COLO829 (cell line): ENCODE data around the gene GAREM1.
"Not testable (repeated sequence)": the region's sequence is repeated elsewhere in the genome, so short reads cannot be mapped to it uniquely, and the experiment has no call there.

Experiments
- DNase-seq: peaks from one replicate; pipeline ENCODE4 v3.0.0; 2012; ENCODE audit warnings: low spot score

GAREM1 gene

DNA sequence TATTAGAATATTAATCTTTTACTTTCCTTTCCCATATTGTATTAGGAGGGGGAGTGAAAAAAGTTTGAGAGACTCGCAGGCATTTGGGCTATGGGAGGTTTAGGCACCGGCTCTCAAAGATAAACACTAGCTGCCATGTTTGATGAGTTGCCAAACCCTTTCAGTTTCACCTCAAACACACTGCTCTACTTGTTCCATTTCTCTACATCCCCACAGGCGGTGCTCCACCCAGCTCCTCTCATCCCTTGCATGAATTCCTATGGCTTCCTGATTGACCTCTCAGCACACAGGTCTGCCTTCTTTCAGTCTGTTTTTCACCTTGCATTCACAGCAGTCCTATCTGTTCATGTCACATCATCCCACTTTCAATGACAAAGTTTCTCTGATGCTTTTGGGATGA is 215.1 kb downstream of the GAREM1 start:
- no peak for DNase-seq

GRCh38 chr18:32252141-32252860 is 218.4 kb downstream of the GAREM1 start:
- DNase-seq: no peak

DNA sequence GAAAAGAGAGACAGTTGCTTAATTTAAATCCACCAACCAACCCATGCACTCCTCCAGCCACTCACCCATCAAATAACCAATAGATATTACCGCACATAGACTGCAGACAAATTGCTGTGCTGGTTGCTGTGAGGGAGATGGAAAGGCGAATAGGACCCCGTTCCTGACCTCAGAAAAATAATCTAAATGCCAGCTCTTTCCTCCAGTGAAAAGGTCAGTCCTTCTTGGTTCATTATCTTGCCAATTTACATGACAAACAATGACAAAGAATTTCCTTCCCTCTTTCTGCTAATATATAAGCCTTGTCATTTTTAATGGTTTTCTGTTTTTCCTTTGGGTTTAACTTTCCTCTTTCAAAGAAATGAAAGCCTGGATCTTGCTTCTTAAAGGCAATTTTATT is 219.2 kb downstream of the GAREM1 start:
- no peak for DNase-seq

DNA sequence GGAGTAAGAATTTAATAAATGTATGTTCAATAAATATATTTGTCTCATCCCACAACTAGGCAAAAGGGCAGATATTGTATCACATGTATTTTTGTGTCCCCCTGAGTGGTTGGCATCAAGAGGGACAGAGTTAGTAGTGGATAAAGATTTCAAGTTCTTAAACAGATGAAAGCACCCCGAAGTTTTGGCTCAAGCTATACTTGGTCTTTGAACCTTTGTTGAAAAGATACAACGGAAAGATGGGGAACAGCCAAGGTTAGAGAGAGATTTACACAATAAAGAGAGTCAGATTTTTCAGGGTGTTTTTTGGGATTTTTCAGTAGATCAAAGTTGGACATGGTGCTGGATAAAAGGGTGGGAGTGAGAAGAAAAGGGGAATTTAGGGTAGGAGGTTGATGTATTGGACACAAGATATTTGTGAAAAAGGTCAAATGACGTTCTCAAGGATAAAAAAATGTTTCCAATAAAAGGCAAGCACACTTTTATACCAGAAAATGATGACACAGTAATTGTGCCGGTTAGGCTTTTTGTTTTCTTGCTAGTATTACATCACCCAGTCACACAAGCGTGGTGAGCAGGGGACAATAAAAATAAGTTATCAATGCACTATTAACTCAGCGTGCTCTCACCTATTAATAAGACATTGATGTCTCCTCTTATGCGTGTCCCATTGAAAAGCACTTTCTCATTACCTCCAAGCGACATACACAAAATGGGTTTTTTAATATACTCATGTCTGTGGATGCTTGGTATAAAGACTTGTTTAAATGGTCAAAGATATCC is 221.3 kb downstream of the GAREM1 start:
- DNase-seq: no peak

DNA sequence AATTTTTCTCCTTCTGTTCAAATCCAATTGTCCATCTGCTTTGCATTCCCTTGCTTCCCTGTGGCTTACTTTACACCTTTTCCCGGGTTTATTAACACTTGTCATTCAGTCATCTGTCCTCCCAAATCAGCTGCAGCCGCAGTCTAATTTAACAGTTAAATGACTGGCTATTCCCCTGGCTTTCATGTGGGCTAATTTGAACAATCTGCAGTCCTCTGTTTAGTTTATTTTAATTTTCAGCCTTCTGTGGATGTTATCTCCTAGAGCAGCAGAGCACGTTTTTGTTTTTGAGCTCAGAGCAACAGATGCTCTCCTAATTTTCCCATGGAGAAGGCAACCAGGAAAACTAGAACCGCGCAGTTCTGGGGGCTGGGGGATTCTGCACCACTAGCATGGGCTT is 225.8 kb downstream of the GAREM1 start:
- DNase-seq: no peak

DNA sequence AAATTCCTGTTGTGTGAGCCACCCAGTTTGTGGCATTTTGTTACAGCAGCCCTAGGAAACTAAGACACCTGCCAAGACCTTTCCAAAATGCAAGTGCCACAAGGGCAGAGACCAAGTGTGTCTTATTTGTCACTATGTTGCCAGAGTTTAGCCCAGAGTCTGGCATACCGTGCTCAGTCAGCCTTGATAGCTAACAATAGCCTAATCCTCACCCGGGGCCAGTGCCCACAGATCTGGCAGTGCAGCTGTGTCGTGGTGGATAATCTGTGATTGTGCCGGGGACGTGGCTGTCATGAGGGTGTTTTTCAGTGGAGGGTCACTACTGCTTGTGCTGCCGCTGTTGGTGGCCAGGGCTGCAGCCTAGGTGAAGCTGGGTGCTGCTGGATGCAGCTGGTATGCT is 227.3 kb downstream of the GAREM1 start:
- DNase-seq: no peak

GRCh38 chr18:32242395-32242794 is 228.3 kb downstream of the GAREM1 start:
- no peak for DNase-seq

- no peak for DNase-seq
Measured at GRCh38 chr18:32238635-32239268, 231.9 kb downstream of the GAREM1 start.

GRCh38 chr18:32237049-32237448 is 233.6 kb downstream of the GAREM1 start:
- DNase-seq: no peak

DNA sequence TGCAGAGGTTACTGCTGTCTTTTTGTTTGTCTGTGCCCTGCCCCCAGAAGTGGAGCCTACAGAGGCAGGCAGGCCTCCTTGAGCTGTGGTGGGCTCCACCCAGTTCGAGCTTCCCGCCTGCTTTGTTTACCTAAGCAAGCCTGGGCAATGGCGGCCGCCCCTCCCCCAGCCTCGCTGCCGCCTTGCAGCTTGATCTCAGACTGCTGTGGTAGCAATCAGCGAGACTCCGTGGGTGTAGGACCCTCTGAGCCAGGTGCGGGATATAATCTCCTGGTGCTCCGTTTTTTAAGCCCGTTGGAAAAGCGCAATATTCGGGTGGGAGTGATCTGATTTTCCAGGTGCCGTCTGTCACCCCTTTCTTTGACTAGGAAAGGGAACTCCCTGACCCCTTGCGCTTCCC is 237.3 kb downstream of the GAREM1 start:
- not testable (repeated sequence) for DNase-seq

DNA sequence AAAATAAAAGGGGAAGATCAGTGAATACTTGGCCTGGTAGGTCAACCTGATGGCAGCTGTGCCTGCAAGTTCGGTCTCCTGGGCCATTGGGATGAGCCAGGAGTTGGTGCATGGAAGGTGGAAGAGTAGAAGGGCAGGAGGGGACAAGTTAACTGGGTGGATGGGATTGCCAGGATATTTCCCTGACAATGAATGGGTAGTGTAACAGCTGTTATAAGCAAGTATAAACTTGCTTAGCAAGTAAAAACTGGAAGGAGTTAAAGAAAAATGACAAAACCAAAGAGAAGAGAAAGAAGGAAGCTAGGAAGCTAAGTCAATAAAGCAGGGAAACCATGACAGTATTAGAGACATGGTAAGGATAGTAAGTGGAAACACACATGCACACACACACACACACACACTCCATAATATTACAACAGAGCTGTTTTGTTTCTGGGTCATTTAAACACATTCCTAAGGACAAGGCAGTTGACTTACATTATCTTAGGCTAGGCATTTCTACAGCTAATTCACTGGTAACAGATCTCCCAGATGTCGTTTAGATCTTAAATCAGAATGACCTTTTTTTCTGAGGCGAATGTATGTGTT is 251.2 kb downstream of the GAREM1 start:
- no peak for DNase-seq

GRCh38 chr18:32216390-32216789 is 254.3 kb downstream of the GAREM1 start:
- DNase-seq: no peak

- DNase-seq: no peak
Measured at GRCh38 chr18:32213693-32214092, 257.0 kb downstream of the GAREM1 start.
